Hepatocyte (in vitro differentiated cells): Measurements from ENCODE around the gene PROM2. TPM values are rescaled to one million over a fixed set of nuclear protein-coding genes. Genes with fewer than 3 reads are reported as not detected.

Source experiments
- DNase-seq: peaks from one replicate; pipeline ENCODE4 v3.0.0-alpha.2; 2016; ENCODE audit warnings: low spot score
- H2AFZ ChIP-seq: fragments of 200-600 bp; sonication (generic); 2 replicates; pipeline ENCODE4 v1.6.0; 2016; ENCODE audit warnings: antibody characterized with exemption, mild to moderate bottlenecking
- H3K27ac ChIP-seq: fragments of 200-600 bp; sonication (generic); 2 replicates; pipeline ENCODE4 v1.5.1; 2016; ENCODE audit warnings: mild to moderate bottlenecking
- H3K27me3 ChIP-seq: fragments of 200-600 bp; sonication (generic); 2 replicates; pipeline ENCODE4 v1.6.1; 2016
- H3K36me3 ChIP-seq: fragments of 200-600 bp; sonication (generic); replicated peaks from 2 replicates; pipeline ENCODE4 v1.5.1; 2016; ENCODE audit warnings: low read depth; ENCODE audit not compliant: insufficient read depth
- H3K4me1 ChIP-seq: fragments of 200-600 bp; sonication (generic); 2 replicates; pipeline ENCODE4 v1.5.1; 2016; ENCODE audit warnings: mild to moderate bottlenecking, moderate library complexity; ENCODE audit not compliant: insufficient read depth
- H3K4me2 ChIP-seq: fragments of 200-600 bp; sonication (generic); 2 replicates; pipeline ENCODE4 v1.6.0; 2016
- H3K4me3 ChIP-seq: fragments of 200-600 bp; sonication (generic); 2 replicates; pipeline ENCODE4 v1.5.1; 2016; ENCODE audit warnings: mild to moderate bottlenecking
- H3K79me2 ChIP-seq: fragments of 200-600 bp; sonication (generic); 2 replicates; pipeline ENCODE4 v1.6.0; 2017; ENCODE audit warnings: mild to moderate bottlenecking
- H3K9me2 ChIP-seq: fragments of 200-600 bp; sonication (generic); replicated peaks from 2 replicates; pipeline ENCODE4 v1.6.0; 2017; ENCODE audit warnings: mild to moderate bottlenecking; ENCODE audit not compliant: insufficient read depth
- H3K9me3 ChIP-seq: fragments of 200-600 bp; sonication (generic); 2 replicates; pipeline ENCODE4 v1.5.1; 2016; ENCODE audit warnings: low read depth, mild to moderate bottlenecking
- H4K20me1 ChIP-seq: fragments of 200-600 bp; sonication (generic); 2 replicates; pipeline ENCODE4 v1.6.0; 2016; ENCODE audit warnings: mild to moderate bottlenecking; ENCODE audit not compliant: insufficient read depth, poor library complexity, severe bottlenecking
- EZH2 ChIP-seq: fragments of 200-600 bp; sonication (generic); IDR thresholded peaks from 2 replicates; pipeline ENCODE4 v1.6.1; 2016; ENCODE audit warnings: antibody characterized with exemption, mild to moderate bottlenecking, borderline replicate concordance
- EZH2phosphoT487 ChIP-seq: fragments of 200-600 bp; sonication (generic); IDR thresholded peaks from one replicate; pipeline ENCODE4 v1.6.1; 2018; ENCODE audit warnings: antibody characterized with exemption, mild to moderate bottlenecking, low read depth, moderate library complexity; ENCODE audit not compliant: unreplicated experiment, severe bottlenecking
- WGBS: methylation state at CpG from one replicate; pipeline ENCODE4 v1.1.6; 2016; ENCODE audit warnings: low lambda C conversion rate; ENCODE audit errors: missing lambda C conversion rate; 5-methylcytosine and 5-hydroxymethylcytosine counted together
- polyA plus RNA-seq: library from polyadenylated mRNA; unstranded; fragments of >200 nt; fragmentation: Nextera tagmentation; extraction: Ambion mirVana; gene quantifications from 2 replicates; pipeline ENCODE4 v1.2.1, GENCODE V29; 2016
- total RNA-seq: library from RNA; depleted of rRNA; stranded (reverse); fragments of >200 nt; gene quantifications from 2 replicates; pipeline ENCODE4 v1.2.3, GENCODE V29; 2014
- TF ChIP-seq, protein P1 (sequence below): fragments of 200-600 bp; sonication (generic); IDR thresholded peaks from 2 replicates; pipeline ENCODE4 v1.5.1; 2016; ENCODE audit warnings: antibody characterized with exemption, mild to moderate bottlenecking; ENCODE audit not compliant: poor library complexity

The PROM2 gene
- total and polyA plus RNA-seq, 2 experiments from 2014 or later: 2.6 to 2.8 TPM

DNA sequence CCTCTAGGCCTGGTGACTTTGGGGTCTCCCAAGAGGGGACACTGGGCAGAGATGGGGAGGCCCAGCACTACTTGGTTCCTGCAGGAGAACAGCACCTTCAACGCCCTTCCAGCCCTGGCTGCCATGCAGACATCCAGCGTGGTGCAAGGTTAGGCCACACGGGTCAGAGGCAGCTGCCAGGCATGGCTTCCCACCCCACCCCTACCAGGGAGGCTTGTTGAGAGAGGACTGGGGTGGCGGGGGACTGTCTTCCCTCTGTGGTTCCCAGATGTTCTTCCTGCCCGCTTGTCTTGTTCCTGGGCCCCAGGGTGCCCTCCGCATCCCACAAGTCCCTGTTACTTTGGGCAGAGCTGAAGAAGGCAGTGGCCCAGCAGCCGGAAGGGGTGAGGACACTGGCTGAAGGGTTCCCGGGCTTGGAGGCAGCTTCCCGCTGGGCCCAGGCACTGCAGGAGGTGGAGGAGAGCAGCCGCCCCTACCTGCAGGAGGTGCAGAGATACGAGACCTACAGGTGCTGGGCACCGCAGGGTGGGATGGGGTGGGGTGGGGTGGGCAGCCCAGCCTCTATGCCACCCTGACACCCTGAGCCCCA is 4.5 kb downstream of the PROM2 start:
- no peak overlapping the region for H3K4me2 ChIP-seq
- H3K9me3 ChIP-seq: no peaks in the 10 kb centered on the region
- no peaks in the 10 kb centered on the region for H3K27me3 ChIP-seq
- no peaks in the 10 kb centered on the region for H3K36me3 ChIP-seq
- H4K20me1 ChIP-seq: no peaks in the 10 kb centered on the region
- no peak overlapping the region for H3K27ac ChIP-seq
- H3K4me3 ChIP-seq: no peak overlapping the region
- no peaks in the 10 kb centered on the region for H3K4me1 ChIP-seq
- 95% methylated on average over 12 of the region's 12 CpGs for WGBS
- H3K9me2 ChIP-seq: no peaks in the 10 kb centered on the region
- no peaks in the 10 kb centered on the region for H3K79me2 ChIP-seq
- no peak for DNase-seq
- TF ChIP-seq EZH2phosphoT487 (no peak), EZH2 (no peak)
- TF ChIP-seq, protein P1, sequence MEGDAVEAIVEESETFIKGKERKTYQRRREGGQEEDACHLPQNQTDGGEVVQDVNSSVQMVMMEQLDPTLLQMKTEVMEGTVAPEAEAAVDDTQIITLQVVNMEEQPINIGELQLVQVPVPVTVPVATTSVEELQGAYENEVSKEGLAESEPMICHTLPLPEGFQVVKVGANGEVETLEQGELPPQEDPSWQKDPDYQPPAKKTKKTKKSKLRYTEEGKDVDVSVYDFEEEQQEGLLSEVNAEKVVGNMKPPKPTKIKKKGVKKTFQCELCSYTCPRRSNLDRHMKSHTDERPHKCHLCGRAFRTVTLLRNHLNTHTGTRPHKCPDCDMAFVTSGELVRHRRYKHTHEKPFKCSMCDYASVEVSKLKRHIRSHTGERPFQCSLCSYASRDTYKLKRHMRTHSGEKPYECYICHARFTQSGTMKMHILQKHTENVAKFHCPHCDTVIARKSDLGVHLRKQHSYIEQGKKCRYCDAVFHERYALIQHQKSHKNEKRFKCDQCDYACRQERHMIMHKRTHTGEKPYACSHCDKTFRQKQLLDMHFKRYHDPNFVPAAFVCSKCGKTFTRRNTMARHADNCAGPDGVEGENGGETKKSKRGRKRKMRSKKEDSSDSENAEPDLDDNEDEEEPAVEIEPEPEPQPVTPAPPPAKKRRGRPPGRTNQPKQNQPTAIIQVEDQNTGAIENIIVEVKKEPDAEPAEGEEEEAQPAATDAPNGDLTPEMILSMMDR: no peak
- no peak overlapping the region for H2AFZ ChIP-seq

DNA sequence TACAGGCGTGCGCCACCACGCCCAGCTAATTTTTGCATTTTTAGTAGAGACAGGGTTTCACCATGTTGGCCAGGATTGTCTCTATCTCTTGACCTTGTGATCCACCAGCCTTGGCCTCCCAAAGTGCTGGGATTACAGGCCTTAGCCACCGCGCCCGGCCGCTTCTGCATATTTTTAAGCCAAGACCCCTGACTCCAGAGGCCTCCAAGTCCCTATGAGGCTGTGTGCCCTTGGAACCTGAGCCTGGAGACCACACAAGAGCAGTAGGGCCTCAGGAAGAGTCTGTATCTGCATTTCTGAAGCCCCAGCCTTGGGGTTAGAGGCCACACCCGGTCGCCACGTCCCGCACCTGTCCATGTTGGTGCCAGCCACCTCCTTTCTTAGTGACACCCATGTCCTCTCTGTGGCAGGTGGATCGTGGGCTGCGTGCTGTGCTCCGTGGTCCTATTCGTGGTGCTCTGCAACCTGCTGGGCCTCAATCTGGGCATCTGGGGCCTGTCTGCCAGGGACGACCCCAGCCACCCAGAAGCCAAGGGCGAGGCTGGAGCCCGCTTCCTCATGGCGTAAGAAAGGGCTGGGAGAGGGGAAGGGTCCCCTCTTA is 5.3 kb downstream of the PROM2 start:
- Histone ChIP-seq H3K9me3 (no peaks in the 10 kb centered on the region), H3K36me3 (no peaks in the 10 kb centered on the region), H3K4me3 (no peak overlapping the region), H3K79me2 (no peaks in the 10 kb centered on the region), H3K27ac (no peak overlapping the region), H3K27me3 (no peaks in the 10 kb centered on the region), H3K4me2 (no peak overlapping the region), H3K9me2 (no peaks in the 10 kb centered on the region), H2AFZ (no peak overlapping the region), H4K20me1 (no peaks in the 10 kb centered on the region), H3K4me1 (no peaks in the 10 kb centered on the region)
- no peak for DNase-seq
- 93% methylated on average over 19 of the region's 19 CpGs for WGBS
- no peak for TF ChIP-seq EZH2
- no peak for TF ChIP-seq EZH2phosphoT487
- TF ChIP-seq, protein P1: no peak

DNA sequence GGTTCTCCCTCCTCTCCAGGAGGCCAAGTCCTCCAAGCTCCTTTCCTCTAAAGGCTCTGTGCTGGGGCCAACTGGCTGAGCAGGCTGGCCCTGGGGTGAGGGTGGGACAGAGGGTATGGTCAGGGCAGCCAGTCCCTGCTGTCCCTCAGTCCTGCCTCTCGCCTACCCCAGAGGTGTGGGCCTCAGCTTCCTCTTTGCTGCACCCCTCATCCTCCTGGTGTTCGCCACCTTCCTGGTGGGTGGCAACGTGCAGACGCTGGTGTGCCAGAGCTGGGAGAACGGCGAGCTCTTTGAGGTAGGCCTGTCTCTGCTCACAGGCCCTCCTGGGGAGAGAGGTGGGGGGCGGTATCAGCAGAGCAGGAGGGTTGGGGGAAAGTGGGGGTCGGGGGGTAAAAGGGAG is 6.8 kb downstream of the PROM2 start:
- Histone ChIP-seq H2AFZ (no peak overlapping the region), H3K27ac (no peak overlapping the region), H3K4me1 (no peaks in the 10 kb centered on the region), H3K9me2 (no peaks in the 10 kb centered on the region), H3K9me3 (no peaks in the 10 kb centered on the region), H3K27me3 (no peaks in the 10 kb centered on the region), H3K4me3 (no peak overlapping the region), H3K79me2 (no peaks in the 10 kb centered on the region), H4K20me1 (no peaks in the 10 kb centered on the region), H3K36me3 (no peaks in the 10 kb centered on the region), H3K4me2 (no peak overlapping the region)
- TF ChIP-seq EZH2phosphoT487: no peak
- TF ChIP-seq, protein P1: no peak
- TF ChIP-seq EZH2: no peak
- 93% methylated on average over 8 of the region's 8 CpGs for WGBS
- no peak for DNase-seq
